A549 (cell line): ENCODE results near the gene COQ7.

ENCODE experiments used
- BHLHE40 ChIP-seq: IDR thresholded peaks from 2 replicates; pipeline ENCODE4 v1.6.1; 2012; ENCODE audit warnings: low read depth, low read length, inconsistent platforms
- CEBPB ChIP-seq, 2 experiments: fragments of >200 bp in 1 of 2; sonication (Bioruptor Twin) in 1 of 2; formaldehyde crosslinking in 1 of 2; IDR thresholded peaks; 2 replicates each; pipeline ENCODE4 v1.6.1; 2012 to 2016
- CHD4 ChIP-seq: fragments of 200-600 bp; sonication (generic); IDR thresholded peaks from 2 replicates; pipeline ENCODE4 v1.6.1; 2016; ENCODE audit warnings: antibody characterized with exemption, mild to moderate bottlenecking, borderline replicate concordance
- CTCF ChIP-seq: fragments of >200 bp; sonication (Bioruptor Twin); formaldehyde crosslinking; IDR thresholded peaks from 3 replicates; pipeline ENCODE4 v1.5.1; 2016
- E2F6 ChIP-seq: IDR thresholded peaks from 2 replicates; pipeline ENCODE4 v1.6.1; 2012; ENCODE audit warnings: low read depth, borderline replicate concordance
- EP300 ChIP-seq, 2 experiments: fragments of >200 bp; sonication (Bioruptor Twin); formaldehyde crosslinking; IDR thresholded peaks; 2 replicates in 1 of 2; 3 replicates in 1 of 2; pipeline ENCODE4 v1.6.1; 2016 to 2017
- HDAC2 ChIP-seq: fragments of 200-600 bp; sonication (generic); IDR thresholded peaks from 2 replicates; pipeline ENCODE4 v1.6.1; 2016
- HES2 ChIP-seq: fragments of >200 bp; sonication (Bioruptor Twin); formaldehyde crosslinking; IDR thresholded peaks from 2 replicates; pipeline ENCODE4 v1.6.1; 2016
- HOXA7 ChIP-seq: fragments of 250-450 bp; sonication (Bioruptor Pico); IDR thresholded peaks from 2 replicates; pipeline ENCODE4 v1.5.0; 2020; ENCODE audit warnings: mild to moderate bottlenecking, moderate library complexity
- POLR2AphosphoS2 ChIP-seq: conservative IDR thresholded peaks from 2 replicates; pipeline ENCODE4 v1.6.1; 2012; ENCODE audit warnings: low read length, improper control_type of control experiment, inconsistent platforms
- RCOR1 ChIP-seq: fragments of 150-350 bp; IDR thresholded peaks from 2 replicates; pipeline ENCODE4 v1.6.1; 2014; ENCODE audit warnings: antibody characterized with exemption, low read length, low read depth
- TF ChIP-seq, protein P1 (sequence below): IDR thresholded peaks from 2 replicates; pipeline ENCODE4 v1.6.1; 2012

GRCh38 chr16:19029980-19030379 lies 37.4 kb upstream of the COQ7 start:
- TF ChIP-seq CTCF (no peak), RCOR1 (no peak), HES2 (no peak), HDAC2 (no peak), BHLHE40 (no peak), E2F6 (no peak), CEBPB (IDR thresholded peaks at IDR 0.05) (no peak), CHD4 (no peak), EP300 (IDR thresholded peaks at IDR 0.05) (no peak), POLR2AphosphoS2 (no peak), HOXA7 (CRISPR knock-in tag) (no peak)
- TF ChIP-seq, protein P1, sequence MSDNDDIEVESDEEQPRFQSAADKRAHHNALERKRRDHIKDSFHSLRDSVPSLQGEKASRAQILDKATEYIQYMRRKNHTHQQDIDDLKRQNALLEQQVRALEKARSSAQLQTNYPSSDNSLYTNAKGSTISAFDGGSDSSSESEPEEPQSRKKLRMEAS, result no peak
